ENCODE measurements around the gene FDX1. TPM values are rescaled to one million over a fixed set of nuclear protein-coding genes. Genes with fewer than 3 reads are reported as not detected.
A peak's percentile ranks its signal among the peaks of the same experiment; 100 is the strongest.

Gene FDX1
- total and polyA plus RNA-seq, 8 donors: 6.7 to 11.3 (median 8.3) TPM

DNA sequence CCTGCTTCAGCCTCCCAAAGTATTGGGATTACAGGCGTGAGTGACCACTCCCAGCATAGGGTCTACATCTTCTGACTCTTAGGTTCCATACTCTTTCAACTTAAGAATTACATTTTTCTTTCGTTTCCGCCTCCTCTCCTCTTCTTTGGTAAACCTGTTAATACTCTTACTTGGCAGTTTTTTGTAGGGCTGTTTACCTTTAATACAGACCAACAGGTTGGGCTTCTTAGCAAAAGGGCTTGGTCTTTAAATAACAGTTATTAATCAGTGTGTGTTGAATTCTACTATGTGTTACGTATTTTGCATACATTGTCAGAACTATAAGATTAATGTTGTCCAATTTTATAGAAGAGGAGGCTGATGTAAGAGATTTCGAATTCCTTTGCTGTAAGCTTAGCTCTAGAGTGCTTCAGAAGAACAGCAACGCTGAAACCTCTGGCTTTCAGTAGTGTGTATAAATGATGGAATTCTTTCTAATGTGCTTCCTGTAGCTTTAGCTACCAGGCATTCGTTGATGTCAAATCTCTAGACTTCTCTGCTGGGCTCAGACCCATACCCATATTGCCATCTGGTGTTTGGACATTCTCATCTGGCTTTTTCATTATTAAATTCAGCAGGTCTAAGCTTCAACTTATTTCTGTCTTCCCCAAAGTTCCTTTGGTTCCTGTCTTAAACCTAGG, 3.1 kb downstream of the FDX1 start:
- intact Hi-C loops (cut with DNase I): loop anchor here in 1 of 3 donors (10.0 kb wide), 1 partner anchor 228 kb away; no protein-coding TSS in a partner anchor
- FAIRE-seq (no peak), ATAC-seq (no peak), DNase-seq (no peak)
- 36 to 47% methylated on average over 7 of the region's 7 CpGs for WGBS, 2 donors
- Histone ChIP-seq H3K27me3 (no peaks in the 10 kb centered on the region), H3K36me3 (no peaks in the 10 kb centered on the region), H3K9me3 (no peaks in the 10 kb centered on the region), H3K27ac (peak overlapping the region in 2 of 4 donors; percentile 62 to 97), H3K4me1 (peaks cover 19 to 50% (median 46%) of the 10 kb centered on the region in 3 donors), H3K4me3 (peak overlapping the region in 2 of 4 donors; percentile 77 to 84)
- TF ChIP-seq, protein P1, sequence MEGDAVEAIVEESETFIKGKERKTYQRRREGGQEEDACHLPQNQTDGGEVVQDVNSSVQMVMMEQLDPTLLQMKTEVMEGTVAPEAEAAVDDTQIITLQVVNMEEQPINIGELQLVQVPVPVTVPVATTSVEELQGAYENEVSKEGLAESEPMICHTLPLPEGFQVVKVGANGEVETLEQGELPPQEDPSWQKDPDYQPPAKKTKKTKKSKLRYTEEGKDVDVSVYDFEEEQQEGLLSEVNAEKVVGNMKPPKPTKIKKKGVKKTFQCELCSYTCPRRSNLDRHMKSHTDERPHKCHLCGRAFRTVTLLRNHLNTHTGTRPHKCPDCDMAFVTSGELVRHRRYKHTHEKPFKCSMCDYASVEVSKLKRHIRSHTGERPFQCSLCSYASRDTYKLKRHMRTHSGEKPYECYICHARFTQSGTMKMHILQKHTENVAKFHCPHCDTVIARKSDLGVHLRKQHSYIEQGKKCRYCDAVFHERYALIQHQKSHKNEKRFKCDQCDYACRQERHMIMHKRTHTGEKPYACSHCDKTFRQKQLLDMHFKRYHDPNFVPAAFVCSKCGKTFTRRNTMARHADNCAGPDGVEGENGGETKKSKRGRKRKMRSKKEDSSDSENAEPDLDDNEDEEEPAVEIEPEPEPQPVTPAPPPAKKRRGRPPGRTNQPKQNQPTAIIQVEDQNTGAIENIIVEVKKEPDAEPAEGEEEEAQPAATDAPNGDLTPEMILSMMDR (IDR thresholded peaks at IDR 0.05): no peak

- Histone ChIP-seq H3K9me3 (no peaks in the 10 kb centered on the region), H3K27ac (peak overlapping the region in 2 of 4 donors; percentile 62 to 97)
Measured at GRCh38 chr11:110433393-110434333, 3.9 kb downstream of the FDX1 start.

GRCh38 chr11:110434952-110435779, 5.4 kb downstream of the FDX1 start:
- intact Hi-C loops (cut with DNase I): loop anchor here in 1 of 3 donors (10.0 kb wide), 1 partner anchor 230 kb away; no protein-coding TSS in a partner anchor
- Histone ChIP-seq H3K27ac (no peak overlapping the region), H3K4me3 (no peak overlapping the region), H3K36me3 (peaks cover 0 to 4% (median 0%) of the 10 kb centered on the region in 3 donors), H3K9me3 (no peaks in the 10 kb centered on the region), H3K4me1 (peaks cover 19 to 46% (median 42%) of the 10 kb centered on the region in 3 donors), H3K27me3 (no peaks in the 10 kb centered on the region)
- FAIRE-seq (no peak), ATAC-seq (peak in 3 of 4 donors; percentile 9 to 34 (median 33)), DNase-seq (peak in 3 of 6 donors; percentile 18 to 43 (median 28))
- TF ChIP-seq, protein P1 (IDR thresholded peaks at IDR 0.05): peak in 1 of 4 donors; percentile 23
- WGBS, 2 donors: 58 to 72% methylated on average over 8 of the region's 8 CpGs

More at GRCh38 chr11:110433393-110434333, 3.9 kb downstream of the FDX1 start:
- ATAC-seq (no peak), FAIRE-seq (peak; percentile 94), DNase-seq (no peak)
- TF ChIP-seq, protein P1 (IDR thresholded peaks at IDR 0.05): peak in 3 of 4 donors; percentile 16 to 56 (median 48)
- no peak overlapping the region for H3K4me3 ChIP-seq
- 38 to 42% methylated on average over 5 of the region's 5 CpGs for WGBS, 2 donors
- peaks cover 19 to 50% (median 46%) of the 10 kb centered on the region in 3 donors for H3K4me1 ChIP-seq
- intact Hi-C loops (cut with DNase I): loop anchor here in 1 of 3 donors (10.0 kb wide), 1 partner anchor 229 kb away; no protein-coding TSS in a partner anchor
- H3K27me3 ChIP-seq: no peaks in the 10 kb centered on the region
- peaks cover 0 to 4% (median 0%) of the 10 kb centered on the region in 3 donors for H3K36me3 ChIP-seq
